Posterior cingulate gyrus (tissue), 11 donors: ENCODE data around the gene DBF4B.
"Not testable (repeated sequence)": the region's sequence is repeated elsewhere in the genome, so short reads cannot be mapped to it uniquely, and the experiment has no call there.

Experiments
- DNase-seq, 10 donors: peaks; one replicate each; pipeline versions ENCODE4 v3.0.0 to v3.0.0-alpha.2; 2020 to 2021; ENCODE audit warnings: mixed read lengths in 3 of 10
- intact Hi-C: fragments of 100-400 bp; cut with DNase I; formaldehyde crosslinking; loops from one replicate; pipeline ENCODE4 v1.15.1; 2023

Gene DBF4B

GRCh38 chr17:44719444-44719843 is 11.0 kb downstream of the DBF4B start:
- intact Hi-C loops: no loop called here
- DNase-seq: no peak

DNA sequence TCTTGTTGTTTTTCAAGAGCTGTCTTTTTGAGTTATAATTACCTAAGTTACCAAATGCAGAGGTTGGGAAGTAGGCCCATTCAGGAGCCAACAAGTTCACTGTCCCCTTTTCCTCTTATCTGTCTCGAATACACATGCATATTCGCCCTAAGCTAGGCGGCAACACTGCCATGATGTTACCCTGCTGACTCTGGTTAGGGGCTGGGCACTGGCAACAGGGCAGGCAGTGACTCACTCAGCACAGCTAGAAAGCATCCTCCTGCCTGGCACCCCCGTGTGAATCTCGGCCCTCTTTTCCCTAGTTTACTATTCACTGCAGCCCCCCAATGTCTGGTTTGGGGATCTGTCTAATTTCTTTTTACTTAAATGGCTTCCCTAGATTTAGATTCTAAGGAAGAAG is 13.8 kb downstream of the DBF4B start:
- DNase-seq: no peak
- intact Hi-C loops: no loop called here

- DNase-seq, intact Hi-C loops: not testable (repeated sequence)
Measured at GRCh38 chr17:44726121-44726520, 17.7 kb downstream of the DBF4B start.

DNA sequence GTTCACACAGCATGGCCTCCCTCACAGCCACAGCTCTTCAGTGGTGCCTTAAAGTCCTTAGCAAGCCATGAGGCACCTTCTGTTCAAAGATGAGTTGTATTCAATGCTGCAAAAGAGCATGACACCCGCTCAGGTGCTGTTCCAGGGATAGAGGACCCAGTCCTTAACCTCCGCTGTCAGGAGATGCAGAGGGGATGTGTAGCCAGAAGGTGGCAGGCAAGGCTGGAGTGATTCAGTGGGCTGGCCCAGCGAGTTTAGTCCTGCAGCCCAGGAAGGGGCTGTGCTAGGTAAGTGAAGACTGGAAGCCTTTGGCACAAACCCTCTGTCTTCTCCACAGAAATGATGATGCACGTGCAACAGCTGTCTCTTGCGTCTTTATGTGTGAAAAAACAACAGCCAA is 25.3 kb downstream of the DBF4B start:
- peak in 5 of 10 donors; percentile 22 to 90 (median 50) for DNase-seq
- intact Hi-C loops: no loop called here

GRCh38 chr17:44734272-44734671 is 25.8 kb downstream of the DBF4B start:
- peak in 1 of 10 donors; percentile 11 for DNase-seq
- intact Hi-C loops: no loop called here

- peak in 1 of 10 donors; percentile 41 for DNase-seq
- intact Hi-C loops: no loop called here
Measured at GRCh38 chr17:44736551-44737240, 28.2 kb downstream of the DBF4B start.

DNA sequence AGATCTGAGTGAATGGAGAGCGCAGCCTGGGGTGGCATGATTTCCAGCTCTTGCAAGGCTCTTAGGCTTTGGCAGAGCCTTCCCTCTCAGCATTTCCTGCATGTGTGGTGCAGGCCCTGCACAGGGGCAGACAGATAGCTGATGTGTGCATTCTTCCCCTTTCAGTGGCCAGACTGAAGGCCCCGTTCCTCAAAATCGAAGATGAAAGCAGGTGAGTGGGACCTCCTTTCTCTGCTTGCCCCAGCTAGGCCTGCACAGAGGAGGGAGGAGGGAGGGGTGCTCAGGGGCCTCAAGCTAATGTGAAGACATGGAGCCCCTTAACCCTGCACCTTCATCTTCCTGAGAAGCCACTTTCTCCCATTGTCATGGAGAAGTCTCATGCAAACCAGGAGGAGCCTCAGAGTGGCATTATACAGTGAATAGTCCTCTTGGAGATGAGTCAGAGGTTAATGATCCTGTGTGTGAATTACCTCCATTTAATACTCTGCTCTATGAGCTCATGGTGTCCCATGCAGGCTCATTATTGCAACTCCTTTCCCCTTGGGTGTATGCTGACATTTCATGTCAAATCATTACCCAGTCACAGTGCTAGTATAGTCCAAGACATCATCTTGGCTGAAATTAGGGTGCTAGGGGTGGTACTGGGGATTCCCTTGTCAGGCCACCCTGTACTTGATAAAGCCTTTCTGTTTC is 29.9 kb downstream of the DBF4B start:
- peak in 1 of 10 donors; percentile 41 for DNase-seq
- intact Hi-C loops: no loop called here

DNA sequence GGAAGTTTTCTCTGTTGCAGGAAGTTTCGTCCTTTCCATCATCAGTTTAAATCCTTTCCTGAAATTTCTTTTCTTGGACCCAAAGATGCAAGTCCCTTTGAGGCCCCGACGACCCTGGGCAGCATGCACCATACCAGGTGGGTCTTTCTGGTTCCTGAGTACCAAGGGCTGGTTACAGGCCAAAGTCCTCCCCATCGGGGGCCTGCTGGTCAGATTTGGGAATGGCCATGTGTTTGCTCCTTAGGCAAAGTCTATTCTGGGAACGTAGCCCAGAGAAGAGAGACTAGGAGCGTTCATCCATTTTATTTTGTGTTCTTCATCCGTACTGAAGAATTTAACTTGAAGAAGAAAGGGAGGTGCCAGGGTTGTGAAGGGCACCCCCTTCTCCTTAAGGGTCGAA is 32.9 kb downstream of the DBF4B start:
- intact Hi-C loops: no loop called here
- DNase-seq: peak in 1 of 10 donors; percentile 79

- no peak for DNase-seq
- intact Hi-C loops: no loop called here
Measured at GRCh38 chr17:44745301-44745700, 36.8 kb downstream of the DBF4B start.

GRCh38 chr17:44745738-44746137 is 37.3 kb downstream of the DBF4B start:
- intact Hi-C loops, DNase-seq: not testable (repeated sequence)

DNA sequence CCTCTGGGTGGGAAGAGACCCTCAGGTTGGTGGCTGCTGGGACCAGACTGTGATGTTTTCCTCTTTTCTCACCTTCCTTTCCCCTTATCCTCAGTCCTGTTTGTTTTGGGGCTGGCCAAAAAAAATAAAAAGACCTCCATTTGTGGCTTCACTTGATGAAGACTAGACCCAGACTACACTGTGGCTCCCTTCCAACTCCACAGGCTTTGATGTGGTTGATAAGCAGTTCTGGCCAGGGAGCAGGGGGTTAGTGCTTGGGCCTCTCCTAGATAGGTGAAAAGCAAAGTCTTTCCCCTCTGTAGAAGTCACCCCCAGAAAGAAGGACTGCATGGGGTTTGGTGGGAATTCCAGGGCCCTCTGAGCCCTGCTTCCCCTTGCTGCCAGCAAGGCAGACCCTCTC is 39.1 kb downstream of the DBF4B start:
- intact Hi-C loops: no loop called here
- no peak for DNase-seq

GRCh38 chr17:44749076-44749979 is 40.9 kb downstream of the DBF4B start:
- DNase-seq: peak in 8 of 10 donors; percentile 22 to 92 (median 67)
- intact Hi-C loops: no loop called here

GRCh38 chr17:44749980-44750318 is 41.5 kb downstream of the DBF4B start:
- DNase-seq: no peak
- intact Hi-C loops: no loop called here

DNA sequence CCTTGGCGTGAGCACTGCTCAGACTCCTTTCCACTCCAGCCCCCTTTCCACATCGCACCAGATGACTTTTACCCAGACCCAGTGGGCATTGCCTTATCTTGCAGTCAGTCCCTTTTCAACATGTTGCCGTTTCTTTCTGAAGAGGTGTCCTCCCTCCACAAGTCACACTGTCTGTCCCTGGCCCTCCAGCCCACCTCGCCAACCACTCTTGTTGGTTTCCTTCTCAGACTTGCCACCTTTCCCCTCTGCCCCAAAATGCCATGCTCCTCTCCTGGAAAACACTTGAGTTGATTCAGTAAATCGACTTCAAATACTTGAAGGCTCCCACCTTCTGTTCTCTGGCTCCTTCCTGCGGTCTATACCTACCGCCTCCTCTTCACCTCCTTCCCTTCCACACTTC is 42.9 kb downstream of the DBF4B start:
- intact Hi-C loops: no loop called here
- no peak for DNase-seq

DNA sequence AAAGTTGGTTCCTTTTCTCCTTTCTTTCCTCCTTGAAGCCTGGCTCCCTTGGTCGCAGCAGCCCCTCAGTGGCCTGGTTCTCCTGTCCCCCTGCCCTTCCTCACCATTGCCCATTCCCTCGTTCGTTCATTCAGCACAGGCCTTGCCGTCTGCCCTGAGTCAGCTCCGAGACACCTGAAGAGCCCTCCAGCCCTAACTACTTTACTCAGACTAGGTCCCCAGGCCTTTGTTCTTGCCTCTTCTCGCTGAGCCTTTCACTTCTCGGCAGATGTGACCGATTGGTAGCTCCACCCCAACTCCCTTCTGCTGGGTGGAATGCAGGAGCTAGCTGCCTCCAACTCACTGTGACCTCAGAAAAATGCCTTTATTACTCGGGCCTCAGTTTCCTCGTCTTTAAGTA is 43.3 kb downstream of the DBF4B start:
- intact Hi-C loops: no loop called here
- DNase-seq: no peak

DNA sequence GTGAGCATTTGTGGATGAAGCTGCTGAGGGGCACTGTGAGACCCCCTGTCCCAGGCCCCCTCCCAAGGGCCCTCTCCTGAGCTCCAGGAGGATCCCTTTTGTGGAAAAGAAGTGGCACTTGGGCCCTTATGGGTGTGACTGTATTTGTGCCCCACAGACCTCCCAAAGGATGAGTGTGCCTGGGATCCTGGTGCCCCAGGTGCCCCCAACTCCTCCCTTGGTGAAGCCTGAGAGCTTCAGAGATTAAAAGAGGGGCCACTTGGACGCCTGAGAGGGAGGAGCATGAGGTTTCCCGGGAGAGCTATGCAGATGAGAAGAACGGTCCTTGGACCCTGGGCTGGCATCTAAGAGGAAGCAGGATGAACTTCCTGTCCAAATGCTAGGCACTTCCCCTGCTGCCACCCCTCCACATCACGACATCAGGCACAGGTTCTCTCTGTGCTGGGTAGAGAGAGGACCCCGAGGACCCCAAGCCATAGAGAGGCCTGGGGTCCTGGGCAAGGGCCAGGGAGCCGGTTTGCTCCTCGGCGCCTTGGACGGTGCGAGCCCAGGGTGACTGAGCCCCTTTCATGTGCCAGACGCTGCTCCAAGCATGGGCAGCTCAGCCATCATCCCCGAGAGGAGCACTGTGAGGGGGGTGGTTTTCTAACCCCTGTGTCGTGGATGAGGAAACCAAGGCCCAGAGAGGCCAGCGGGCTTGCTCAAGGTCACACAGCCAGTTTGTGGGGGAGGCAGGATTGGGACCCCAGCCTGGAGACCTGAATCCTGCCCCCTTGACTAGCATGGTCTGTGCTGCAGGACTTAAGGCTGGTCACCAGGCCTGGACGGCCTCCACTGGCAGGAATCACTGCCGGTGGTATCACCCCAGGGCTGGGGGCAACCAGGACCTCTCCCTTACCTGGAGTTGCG is 44.7 kb downstream of the DBF4B start:
- intact Hi-C loops: no loop called here

GRCh38 chr17:44754276-44754675 is 45.8 kb downstream of the DBF4B start:
- DNase-seq: no peak
- intact Hi-C loops: no loop called here

More for the DNA sequence above, 44.7 kb downstream of the DBF4B start:
- no peak for DNase-seq

- intact Hi-C loops: not testable (repeated sequence)
Measured at GRCh38 chr17:44755180-44755579, 46.7 kb downstream of the DBF4B start.

DNA sequence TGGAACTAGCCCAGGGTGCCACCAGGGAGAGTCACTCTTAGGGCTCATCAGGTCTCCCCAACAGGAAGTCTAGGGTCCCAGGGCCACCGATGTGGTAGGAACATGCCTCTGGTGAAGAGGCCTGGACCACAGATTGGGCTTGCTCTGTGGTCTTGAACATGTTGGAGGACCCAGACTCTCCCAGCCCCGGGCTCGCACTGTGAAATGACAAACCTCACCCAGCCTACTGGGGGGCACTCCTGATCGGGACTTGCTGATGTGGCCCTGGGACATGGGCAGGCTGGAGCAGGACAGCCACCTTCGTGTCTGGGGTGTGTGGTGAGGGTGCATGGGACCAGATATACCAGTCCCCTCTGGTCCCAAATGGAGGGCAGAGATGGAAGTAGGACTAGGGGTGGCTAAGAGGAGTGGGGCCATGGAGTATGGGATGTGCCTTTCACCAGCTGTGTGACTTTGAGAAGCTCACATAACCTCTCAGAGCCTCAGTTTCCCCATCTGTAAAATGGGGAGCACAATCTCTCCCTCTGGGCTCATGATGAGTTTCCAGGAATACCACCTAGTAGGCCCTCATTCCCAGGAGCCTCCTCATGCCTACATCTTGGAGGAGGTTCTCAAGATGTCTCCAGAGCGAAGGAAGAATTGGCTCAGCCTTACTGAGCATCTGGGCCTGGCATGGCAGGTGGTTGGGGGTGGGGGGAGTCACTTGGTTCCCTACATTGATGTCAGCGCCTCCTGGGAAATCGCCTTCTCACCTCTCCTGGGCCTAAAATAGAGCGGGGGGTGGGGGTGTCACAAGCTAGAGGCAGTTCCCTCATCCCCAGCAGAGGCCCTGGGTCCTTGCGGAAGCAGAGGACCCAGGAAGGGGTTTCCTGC is 48.8 kb downstream of the DBF4B start:
- intact Hi-C loops: no loop called here
- peak in 2 of 10 donors; percentile 51 to 82 for DNase-seq

More at GRCh38 chr17:44755180-44755579, 46.7 kb downstream of the DBF4B start:
- not testable (repeated sequence) for DNase-seq
